Right lobe of liver (tissue), 6 donors: Measurements from ENCODE around the gene LRMDA. TPM values are rescaled to one million over a fixed set of nuclear protein-coding genes. Genes with fewer than 3 reads are reported as not detected.

ENCODE experiments used
- ATAC-seq, 4 donors: fragments of 200-7000 bp; cut with Tn5 transposase; one replicate each; pipeline ENCODE4 v1.9.1; 2020; ENCODE audit warnings: mild to moderate bottlenecking in 4 of 4, moderate library complexity in 4 of 4
- DNase-seq, 3 donors: peaks; one replicate each; pipeline ENCODE4 v3.0.0-alpha.2; 2020
- H3K27ac ChIP-seq, 3 donors: fragments of 200-600 bp; one replicate each; pipeline ENCODE4 v1.8.0; 2022
- H3K27me3 ChIP-seq, 2 donors: fragments of 200-600 bp; one replicate each; pipeline ENCODE4 v1.8.0; 2022
- H3K36me3 ChIP-seq, 4 donors: fragments of 200-600 bp; sonication (generic) in 1 of 4; one replicate each; pipeline versions ENCODE4 v1.5.1 to v1.8.0; 2017 to 2022; ENCODE audit warnings: control low read depth in 1 of 4
- H3K4me1 ChIP-seq, 4 donors: fragments of 200-600 bp; sonication (generic) in 1 of 4; one replicate each; pipeline versions ENCODE4 v1.5.1 to v1.8.0; 2017 to 2022; ENCODE audit warnings: control low read depth in 1 of 4
- H3K4me3 ChIP-seq, 3 donors: fragments of 200-600 bp; one replicate each; pipeline ENCODE4 v1.8.0; 2022
- H3K9me3 ChIP-seq, 4 donors: fragments of 200-600 bp; sonication (generic) in 1 of 4; one replicate each; pipeline versions ENCODE4 v1.5.1 to v1.8.0; 2017 to 2022; ENCODE audit warnings: control low read depth in 1 of 4
- POLR2A ChIP-seq: fragments of 450-650 bp; IDR thresholded peaks from one replicate; pipeline ENCODE4 v1.6.1; 2017; ENCODE audit warnings: antibody characterized with exemption, mild to moderate bottlenecking
- WGBS: methylation state at CpG from one replicate; pipeline ENCODE4 v1.1.6; 2018; ENCODE audit warnings: low coverage, low lambda C conversion rate; ENCODE audit not compliant: insufficient coverage; ENCODE audit errors: missing lambda C conversion rate; 5-methylcytosine and 5-hydroxymethylcytosine counted together
- intact Hi-C, 2 donors: fragments of 100-400 bp; cut with DNase I; formaldehyde crosslinking; loops; one replicate each; pipeline versions ENCODE4 v1.11.2 to v1.14.1; 2022
- total RNA-seq, 6 experiments: library from RNA; depleted of rRNA in 2 of 6; stranded (reverse); fragments of >200 nt in 2 of 6; fragmentation: NEBNext Ultra II Directional in 3 of 6; extraction: Animal tissue kit (Norgen Biotek cat#: 25700) in 3 of 6; gene quantifications; one replicate each; pipeline versions ENCODE4 v1.1.0 to v1.2.4, GENCODE V29; 2016 to 2023
- TF ChIP-seq, protein P1 (sequence below), 4 donors: fragments of 200-600 bp in 3 of 4; fragments of 450-650 bp in 1 of 4; IDR thresholded peaks; one replicate each; pipeline versions ENCODE4 v1.5.1 to v1.8.0; 2016 to 2022; ENCODE audit warnings: antibody characterized with exemption in 4 of 4, mild to moderate bottlenecking in 2 of 4
- donor health status: DM: no; HTN: yes; CAD: no.
- donor health status: DM: no; HTN: no; CAD: no.
- donor health status: DM: no; HTN: no; CAD: no.
- donor health status: DM: no; HTN: yes; CAD: no.
- donor health status: DM: no; HTN: yes; CAD: no.

Gene LRMDA
- total RNA-seq, 6 experiments from 2014 or later, result 9.9 to 19.9 (median 16.3) TPM

DNA sequence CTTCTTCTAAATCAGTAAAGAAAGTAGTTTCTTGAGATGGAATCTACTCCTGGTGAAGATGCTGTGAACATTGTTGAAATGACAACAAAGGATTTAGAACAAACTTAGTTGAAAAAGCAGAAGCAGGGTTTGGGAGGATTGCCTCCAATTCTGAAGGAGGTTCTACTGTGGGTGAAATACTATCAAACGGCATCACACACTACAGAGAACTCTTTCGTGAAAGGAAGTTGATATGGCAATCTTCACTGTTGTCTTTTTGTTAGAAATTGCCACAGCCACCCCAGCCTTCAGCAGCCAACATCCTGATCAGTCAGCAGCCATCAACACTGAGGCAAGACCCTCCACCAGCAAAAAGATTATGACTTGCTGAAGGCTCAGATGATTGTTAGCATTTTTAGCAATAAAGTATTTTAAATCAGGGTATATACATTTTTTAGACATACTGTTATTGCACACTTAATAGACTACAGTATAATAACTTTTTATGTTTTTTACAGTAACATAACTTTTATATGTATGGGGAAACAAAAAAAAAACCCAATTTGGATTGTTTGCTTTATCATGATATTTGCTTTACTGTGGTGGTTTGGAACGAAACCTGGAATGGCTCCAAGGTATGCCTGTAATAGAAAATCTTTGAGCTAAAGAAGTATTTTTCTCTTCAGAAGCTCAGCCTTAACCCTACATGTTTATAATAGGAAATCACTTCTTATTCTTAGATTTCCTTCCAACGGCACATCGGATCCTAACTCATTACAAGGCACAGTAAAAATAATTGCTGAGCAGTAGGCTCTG, 257.3 kb downstream of the LRMDA start:
- intact Hi-C loops, result no loop called here
- Histone ChIP-seq H3K27me3 (no peaks in the 10 kb centered on the region), H3K36me3 (no peaks in the 10 kb centered on the region), H3K9me3 (peaks cover 0 to 4% (median 0%) of the 10 kb centered on the region in 4 donors), H3K4me1 (peaks cover 0 to 9% (median 0%) of the 10 kb centered on the region in 4 donors), H3K27ac (no peak overlapping the region), H3K4me3 (no peak overlapping the region)
- no peak for ATAC-seq
- no peak for DNase-seq
- TF ChIP-seq POLR2A, result no peak
- TF ChIP-seq, protein P1, sequence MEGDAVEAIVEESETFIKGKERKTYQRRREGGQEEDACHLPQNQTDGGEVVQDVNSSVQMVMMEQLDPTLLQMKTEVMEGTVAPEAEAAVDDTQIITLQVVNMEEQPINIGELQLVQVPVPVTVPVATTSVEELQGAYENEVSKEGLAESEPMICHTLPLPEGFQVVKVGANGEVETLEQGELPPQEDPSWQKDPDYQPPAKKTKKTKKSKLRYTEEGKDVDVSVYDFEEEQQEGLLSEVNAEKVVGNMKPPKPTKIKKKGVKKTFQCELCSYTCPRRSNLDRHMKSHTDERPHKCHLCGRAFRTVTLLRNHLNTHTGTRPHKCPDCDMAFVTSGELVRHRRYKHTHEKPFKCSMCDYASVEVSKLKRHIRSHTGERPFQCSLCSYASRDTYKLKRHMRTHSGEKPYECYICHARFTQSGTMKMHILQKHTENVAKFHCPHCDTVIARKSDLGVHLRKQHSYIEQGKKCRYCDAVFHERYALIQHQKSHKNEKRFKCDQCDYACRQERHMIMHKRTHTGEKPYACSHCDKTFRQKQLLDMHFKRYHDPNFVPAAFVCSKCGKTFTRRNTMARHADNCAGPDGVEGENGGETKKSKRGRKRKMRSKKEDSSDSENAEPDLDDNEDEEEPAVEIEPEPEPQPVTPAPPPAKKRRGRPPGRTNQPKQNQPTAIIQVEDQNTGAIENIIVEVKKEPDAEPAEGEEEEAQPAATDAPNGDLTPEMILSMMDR (IDR thresholded peaks at IDR 0.05), result no peak
- 59% methylated on average over 5 of the region's 5 CpGs for WGBS

DNA sequence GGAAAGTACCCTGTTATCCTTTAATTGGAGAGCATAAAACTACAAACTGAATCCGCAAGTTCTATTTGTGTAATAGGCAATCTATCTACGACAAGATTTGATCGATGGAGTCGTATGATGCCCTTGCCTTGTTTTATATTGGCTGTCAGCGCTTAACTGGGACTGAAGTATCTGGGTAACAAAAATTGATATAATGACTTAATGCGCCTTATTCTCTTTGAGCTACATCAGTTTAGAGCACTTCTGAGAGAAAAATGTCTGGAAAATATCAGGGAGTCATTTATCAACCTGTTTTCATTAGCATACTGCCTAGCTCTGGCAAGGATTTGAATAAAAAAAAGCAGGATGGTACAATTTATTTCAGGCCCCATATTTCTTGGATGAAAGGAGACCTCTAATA, 262.1 kb downstream of the LRMDA start:
- H3K27me3 ChIP-seq, result no peaks in the 10 kb centered on the region
- H3K36me3 ChIP-seq, result no peaks in the 10 kb centered on the region
- H3K4me1 ChIP-seq, result peaks cover 0 to 8% (median 0%) of the 10 kb centered on the region in 4 donors
- WGBS, result 98% methylated on average over 6 of the region's 6 CpGs
- DNase-seq (no peak), ATAC-seq (no peak)
- H3K4me3 ChIP-seq, result no peak overlapping the region
- H3K27ac ChIP-seq, result no peak overlapping the region
- TF ChIP-seq POLR2A, result no peak
- TF ChIP-seq, protein P1 (IDR thresholded peaks at IDR 0.05), result no peak
- no peaks in the 10 kb centered on the region for H3K9me3 ChIP-seq
- intact Hi-C loops, result no loop called here

DNA sequence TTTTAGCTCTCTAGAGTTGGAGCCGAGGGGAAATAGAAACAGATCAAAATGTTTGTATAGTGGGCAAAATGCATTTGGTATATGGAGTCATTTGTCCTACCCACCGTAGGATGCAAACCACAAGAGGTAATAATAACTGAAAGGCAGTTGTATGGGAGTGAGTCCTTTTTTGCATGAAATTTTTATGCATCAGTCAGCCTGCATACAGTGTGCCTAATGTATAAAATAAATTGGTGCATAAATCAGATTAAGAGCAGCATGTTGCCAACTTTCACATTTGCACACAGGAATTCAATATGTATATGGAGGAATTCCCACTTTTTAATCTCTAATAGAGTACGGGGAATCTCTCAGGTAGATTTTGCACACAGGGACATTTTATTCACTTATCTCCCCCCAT, 262.8 kb downstream of the LRMDA start:
- Histone ChIP-seq H3K4me3 (no peak overlapping the region), H3K27ac (no peak overlapping the region), H3K9me3 (no peaks in the 10 kb centered on the region), H3K36me3 (no peaks in the 10 kb centered on the region), H3K27me3 (no peaks in the 10 kb centered on the region), H3K4me1 (peaks cover 0 to under 1% (median 0%) of the 10 kb centered on the region in 4 donors)
- 92% methylated on average over 3 of the region's 3 CpGs for WGBS
- no peak for DNase-seq
- intact Hi-C loops, result no loop called here
- ATAC-seq, result no peak
- no peak for TF ChIP-seq POLR2A
- TF ChIP-seq, protein P1 (IDR thresholded peaks at IDR 0.05), result no peak

DNA sequence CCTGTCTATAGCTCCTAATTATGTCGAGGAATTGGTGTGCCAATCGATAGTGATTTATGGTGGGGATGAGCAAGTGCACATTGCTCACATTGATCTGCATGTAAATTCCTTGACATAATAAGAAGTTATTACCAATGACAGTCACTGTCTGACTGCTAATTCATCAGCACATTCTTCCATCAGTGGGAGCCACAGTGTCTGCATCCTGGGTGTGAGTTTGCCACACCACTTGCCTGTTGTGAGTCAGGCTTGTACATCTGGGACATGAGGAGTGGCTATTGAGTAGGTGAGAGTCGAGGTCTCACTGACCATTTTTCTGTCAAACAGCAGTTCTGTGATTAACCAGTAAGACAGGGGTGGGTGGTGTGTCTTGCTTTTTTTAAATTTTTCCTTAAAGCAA, 263.4 kb downstream of the LRMDA start:
- intact Hi-C loops, result no loop called here

More for the DNA sequence above, 263.4 kb downstream of the LRMDA start:
- ATAC-seq (no peak), DNase-seq (no peak)
- no peak overlapping the region for H3K4me3 ChIP-seq
- no peaks in the 10 kb centered on the region for H3K27me3 ChIP-seq
- H3K27ac ChIP-seq, result no peak overlapping the region
- WGBS, result 78% methylated on average over 3 of the region's 3 CpGs
- H3K9me3 ChIP-seq, result no peaks in the 10 kb centered on the region
- H3K4me1 ChIP-seq, result no peaks in the 10 kb centered on the region
- no peaks in the 10 kb centered on the region for H3K36me3 ChIP-seq
- TF ChIP-seq POLR2A, result no peak
- TF ChIP-seq, protein P1 (IDR thresholded peaks at IDR 0.05), result no peak
